ENCODE results near the gene MYH11.
A peak's percentile ranks its signal among the peaks of the same experiment; 100 is the strongest.

Gene MYH11

DNA sequence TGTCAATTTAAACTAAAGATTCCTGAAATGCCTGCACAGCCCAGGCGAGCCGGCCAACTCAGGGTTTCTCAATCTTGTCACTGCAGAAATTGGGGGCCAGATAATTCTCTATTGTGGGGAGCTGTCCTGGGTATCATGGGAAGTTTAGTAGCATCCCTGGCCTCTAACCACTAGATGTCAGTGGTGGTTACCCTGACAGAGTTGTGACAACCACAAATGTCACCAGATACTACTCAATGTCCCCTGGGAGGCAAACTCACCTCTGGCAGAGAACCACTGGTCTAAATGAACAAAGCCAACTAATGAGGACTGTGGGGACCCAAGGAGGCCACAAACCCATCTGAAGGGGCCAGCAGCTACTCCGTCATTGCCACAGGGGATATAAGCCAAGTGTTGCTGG, 90.9 kb downstream of the MYH11 start:
- H3K9me3 ChIP-seq (ENCODE audit: insufficient read depth, low read length) = no peaks in the 10 kb centered on the region
- no peaks in the 10 kb centered on the region for H3K36me3 ChIP-seq (replicated peaks; ENCODE audit: low read depth, low read length)
- H3K4me2 ChIP-seq (ENCODE audit: low read length) = 0 out of 2 replicates have a peak overlapping the region, but pooled peaks have one; percentile 19

DNA sequence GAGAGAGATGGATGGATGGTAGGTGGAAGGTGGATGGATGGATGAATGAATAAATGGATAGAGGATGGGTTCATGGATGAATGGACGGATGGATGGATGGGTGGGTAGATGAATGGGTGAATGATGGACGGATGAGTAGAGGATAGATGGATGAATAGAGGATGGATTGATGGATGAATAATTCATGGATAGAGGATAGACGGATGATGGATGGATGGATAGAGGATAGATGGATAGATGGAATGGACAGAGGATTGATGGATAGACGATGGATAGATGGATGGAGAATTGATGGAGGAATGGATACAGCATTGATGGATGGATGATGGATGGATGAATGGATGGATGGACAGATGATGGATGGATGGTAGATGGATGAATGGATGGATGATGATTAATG, 91.7 kb downstream of the MYH11 start:
- H3K4me1 ChIP-seq (ENCODE audit: low read length) = peaks cover 3% of the 10 kb centered on the region
- TF ChIP-seq CTCF (IDR thresholded peaks at IDR 0.05; ENCODE audit: low read depth, low read length) = no peak
- H3K27ac ChIP-seq (ENCODE audit: low read length) = no peak overlapping the region
- peaks cover 21% of the 10 kb centered on the region for H3K27me3 ChIP-seq (ENCODE audit: low read depth, low read length)
- no peak overlapping the region for H3K9ac ChIP-seq (ENCODE audit: low read length)
- H3K36me3 ChIP-seq (replicated peaks; ENCODE audit: low read depth, low read length) = no peaks in the 10 kb centered on the region
- H4K20me1 ChIP-seq (ENCODE audit: insufficient read depth, low read length) = no peaks in the 10 kb centered on the region
- H2AFZ ChIP-seq (ENCODE audit: low read depth, low read length) = no peak overlapping the region
- no peaks in the 10 kb centered on the region for H3K79me2 ChIP-seq (ENCODE audit: low read length)
- no peak overlapping the region for H3K4me2 ChIP-seq (ENCODE audit: low read length)
- H3K4me3 ChIP-seq (ENCODE audit: low read length) = no peak overlapping the region
- no peaks in the 10 kb centered on the region for H3K9me3 ChIP-seq (ENCODE audit: insufficient read depth, low read length)

More for the DNA sequence above, 90.9 kb downstream of the MYH11 start:
- no peak overlapping the region for H3K27ac ChIP-seq (ENCODE audit: low read length)
- H3K27me3 ChIP-seq (ENCODE audit: low read depth, low read length) = peaks cover 28% of the 10 kb centered on the region
- H3K4me3 ChIP-seq (ENCODE audit: low read length) = no peak overlapping the region
- H3K79me2 ChIP-seq (ENCODE audit: low read length) = no peaks in the 10 kb centered on the region
- no peak for TF ChIP-seq EZH2phosphoT487 (IDR thresholded peaks at IDR 0.05; ENCODE audit: low read depth)
- peak; percentile 79 for TF ChIP-seq CTCF (IDR thresholded peaks at IDR 0.05; ENCODE audit: low read depth, low read length)
- H3K9ac ChIP-seq (ENCODE audit: low read length) = no peak overlapping the region
- H4K20me1 ChIP-seq (ENCODE audit: insufficient read depth, low read length) = no peaks in the 10 kb centered on the region
- H3K4me1 ChIP-seq (ENCODE audit: low read length) = peaks cover 3% of the 10 kb centered on the region
- no peak overlapping the region for H2AFZ ChIP-seq (ENCODE audit: low read depth, low read length)

DNA sequence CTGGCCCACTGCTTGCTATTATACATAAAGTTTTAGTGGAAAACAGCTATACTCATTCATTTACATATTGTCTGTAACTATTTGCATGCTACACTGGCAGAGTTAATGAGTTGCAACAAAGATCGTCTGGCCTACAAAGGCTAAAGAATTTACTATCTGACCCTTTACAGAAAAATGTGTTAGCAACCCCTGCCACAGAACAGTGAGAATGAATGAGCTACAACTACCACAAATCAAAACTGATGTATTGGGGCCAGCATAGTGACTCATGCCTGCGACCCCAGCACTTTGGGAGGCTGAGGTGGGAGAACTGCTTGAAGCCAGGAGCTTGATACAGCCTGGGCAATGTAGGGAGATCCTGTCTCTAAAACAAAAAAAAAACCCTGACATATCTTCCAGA, 92.7 kb downstream of the MYH11 start:
- H3K36me3 ChIP-seq (replicated peaks; ENCODE audit: low read depth, low read length) = no peaks in the 10 kb centered on the region
- no peaks in the 10 kb centered on the region for H3K79me2 ChIP-seq (ENCODE audit: low read length)
- no peak overlapping the region for H3K9ac ChIP-seq (ENCODE audit: low read length)
- no peak overlapping the region for H3K4me2 ChIP-seq (ENCODE audit: low read length)
- H2AFZ ChIP-seq (ENCODE audit: low read depth, low read length) = no peak overlapping the region
- H3K4me1 ChIP-seq (ENCODE audit: low read length) = peaks cover 3% of the 10 kb centered on the region
- no peaks in the 10 kb centered on the region for H3K9me3 ChIP-seq (ENCODE audit: insufficient read depth, low read length)
- no peak overlapping the region for H3K4me3 ChIP-seq (ENCODE audit: low read length)
- no peaks in the 10 kb centered on the region for H4K20me1 ChIP-seq (ENCODE audit: insufficient read depth, low read length)
- H3K27ac ChIP-seq (ENCODE audit: low read length) = no peak overlapping the region
- H3K27me3 ChIP-seq (ENCODE audit: low read depth, low read length) = peaks cover 18% of the 10 kb centered on the region
- TF ChIP-seq EZH2phosphoT487 (IDR thresholded peaks at IDR 0.05; ENCODE audit: low read depth) (no peak), CTCF (IDR thresholded peaks at IDR 0.05; ENCODE audit: low read depth, low read length) (no peak)

- H3K27ac ChIP-seq (ENCODE audit: low read length) = no peak overlapping the region
- H3K4me2 ChIP-seq (ENCODE audit: low read length) = no peak overlapping the region
- no peak overlapping the region for H3K4me3 ChIP-seq (ENCODE audit: low read length)
- H3K4me1 ChIP-seq (ENCODE audit: low read length) = 0 out of 2 replicates have a peak, but pooled peaks cover 4% of the 10 kb centered on the region
- H3K9ac ChIP-seq (ENCODE audit: low read length) = no peak overlapping the region
- no peak for TF ChIP-seq CTCF (IDR thresholded peaks at IDR 0.05; ENCODE audit: low read depth, low read length)
- no peaks in the 10 kb centered on the region for H3K36me3 ChIP-seq (replicated peaks; ENCODE audit: low read depth, low read length)
- H2AFZ ChIP-seq (ENCODE audit: low read depth, low read length) = no peak overlapping the region
- H3K9me3 ChIP-seq (ENCODE audit: insufficient read depth, low read length) = no peaks in the 10 kb centered on the region
- no peaks in the 10 kb centered on the region for H3K79me2 ChIP-seq (ENCODE audit: low read length)
- peaks cover 18% of the 10 kb centered on the region for H3K27me3 ChIP-seq (ENCODE audit: low read depth, low read length)
- no peaks in the 10 kb centered on the region for H4K20me1 ChIP-seq (ENCODE audit: insufficient read depth, low read length)
Observed at GRCh38 chr16:15760129-15760528, 96.7 kb downstream of the MYH11 start.
